Osteocyte (in vitro differentiated cells): ENCODE measurements around the gene BOLA1. TPM values are rescaled to one million over a fixed set of nuclear protein-coding genes. Genes with fewer than 3 reads are reported as not detected.

Experiments used
- DNase-seq: peaks from one replicate; pipeline ENCODE4 v3.0.0; 2021; ENCODE audit warnings: mixed read lengths; ENCODE audit not compliant: unreplicated experiment; ENCODE audit errors: extremely low spot score
- H3K27ac Mint-ChIP-seq: one replicate; pipeline ENCODE4 v1.8.0; 2021; ENCODE audit warnings: mild to moderate bottlenecking, mixed read lengths; ENCODE audit not compliant: unreplicated experiment
- H3K27me3 Mint-ChIP-seq: one replicate; pipeline ENCODE4 v1.8.0; 2021; ENCODE audit warnings: mixed read lengths; ENCODE audit not compliant: unreplicated experiment
- H3K36me3 Mint-ChIP-seq: one replicate; pipeline ENCODE4 v1.8.0; 2021; ENCODE audit warnings: mixed read lengths; ENCODE audit not compliant: unreplicated experiment
- H3K4me1 Mint-ChIP-seq: one replicate; pipeline ENCODE4 v1.8.0; 2021; ENCODE audit warnings: mixed read lengths; ENCODE audit not compliant: unreplicated experiment
- H3K4me3 Mint-ChIP-seq: one replicate; pipeline ENCODE4 v1.8.0; 2021; ENCODE audit warnings: mild to moderate bottlenecking, moderate library complexity, mixed read lengths; ENCODE audit not compliant: unreplicated experiment
- H3K9me3 Mint-ChIP-seq: one replicate; pipeline ENCODE4 v1.8.0; 2021; ENCODE audit warnings: mixed read lengths; ENCODE audit not compliant: unreplicated experiment
- CTCF ChIP-seq: fragments of 200-600 bp; sonication (generic); IDR thresholded peaks from 2 replicates; pipeline ENCODE4 v1.5.0; 2021; ENCODE audit warnings: antibody characterized with exemption, mild to moderate bottlenecking, moderate library complexity
- total RNA-seq: library from RNA; stranded (reverse); gene quantifications from 2 replicates; pipeline ENCODE4 v1.2.1, GENCODE V29; 2021

BOLA1 gene
- total RNA-seq, 1 donor from 2014 or later = 13.7 TPM

GRCh38 chr1:149906570-149907075 is 7.3 kb downstream of the BOLA1 start:
- DNase-seq = no peak
- Mint-ChIP-seq H3K4me1 (no peaks in the 10 kb centered on the region), H3K27ac (no peak overlapping the region), H3K27me3 (no peaks in the 10 kb centered on the region), H3K4me3 (no peak overlapping the region), H3K36me3 (peaks cover 22% of the 10 kb centered on the region), H3K9me3 (no peaks in the 10 kb centered on the region)
- no peak for TF ChIP-seq CTCF

- H3K36me3 Mint-ChIP-seq = peaks cover 11% of the 10 kb centered on the region
- no peak overlapping the region for H3K4me3 Mint-ChIP-seq
- no peak for TF ChIP-seq CTCF
- H3K4me1 Mint-ChIP-seq = peaks cover 18% of the 10 kb centered on the region
- H3K9me3 Mint-ChIP-seq = no peaks in the 10 kb centered on the region
- H3K27me3 Mint-ChIP-seq = no peaks in the 10 kb centered on the region
- no peak for DNase-seq
- H3K27ac Mint-ChIP-seq = no peak overlapping the region
Measured at GRCh38 chr1:149914545-149914944, 15.2 kb downstream of the BOLA1 start.

GRCh38 chr1:149915429-149916192 is 16.2 kb downstream of the BOLA1 start:
- peaks cover 11% of the 10 kb centered on the region for H3K36me3 Mint-ChIP-seq
- peaks cover 18% of the 10 kb centered on the region for H3K4me1 Mint-ChIP-seq
- TF ChIP-seq CTCF = no peak
- DNase-seq = no peak
- H3K9me3 Mint-ChIP-seq = no peaks in the 10 kb centered on the region
- peak overlapping the region; percentile 60 for H3K27ac Mint-ChIP-seq
- no peaks in the 10 kb centered on the region for H3K27me3 Mint-ChIP-seq
- H3K4me3 Mint-ChIP-seq = peak overlapping the region; percentile 85

- Mint-ChIP-seq H3K36me3 (peaks cover 5% of the 10 kb centered on the region), H3K4me1 (peaks cover 18% of the 10 kb centered on the region), H3K27ac (peak overlapping the region; percentile 60), H3K9me3 (no peaks in the 10 kb centered on the region), H3K4me3 (peak overlapping the region; percentile 85), H3K27me3 (no peaks in the 10 kb centered on the region)
- TF ChIP-seq CTCF = no peak
- no peak for DNase-seq
Measured at GRCh38 chr1:149916193-149916897, 17.0 kb downstream of the BOLA1 start.

- H3K27ac Mint-ChIP-seq = no peak overlapping the region
- H3K4me1 Mint-ChIP-seq = peaks cover 18% of the 10 kb centered on the region
- H3K4me3 Mint-ChIP-seq = peak overlapping the region; percentile 85
- TF ChIP-seq CTCF = no peak
- DNase-seq = no peak
- H3K27me3 Mint-ChIP-seq = no peaks in the 10 kb centered on the region
- H3K36me3 Mint-ChIP-seq = peaks cover 8% of the 10 kb centered on the region
- no peaks in the 10 kb centered on the region for H3K9me3 Mint-ChIP-seq
Measured at GRCh38 chr1:149916898-149917252, 17.5 kb downstream of the BOLA1 start.
